Ecto neural progenitor cell (in vitro differentiated cells): Measurements from ENCODE around the gene ALDH5A1.

ENCODE experiments used
- DNase-seq: peaks from one replicate; pipeline ENCODE4 v3.0.0-alpha.2; 2018; ENCODE audit warnings: low spot score

Gene ALDH5A1

DNA sequence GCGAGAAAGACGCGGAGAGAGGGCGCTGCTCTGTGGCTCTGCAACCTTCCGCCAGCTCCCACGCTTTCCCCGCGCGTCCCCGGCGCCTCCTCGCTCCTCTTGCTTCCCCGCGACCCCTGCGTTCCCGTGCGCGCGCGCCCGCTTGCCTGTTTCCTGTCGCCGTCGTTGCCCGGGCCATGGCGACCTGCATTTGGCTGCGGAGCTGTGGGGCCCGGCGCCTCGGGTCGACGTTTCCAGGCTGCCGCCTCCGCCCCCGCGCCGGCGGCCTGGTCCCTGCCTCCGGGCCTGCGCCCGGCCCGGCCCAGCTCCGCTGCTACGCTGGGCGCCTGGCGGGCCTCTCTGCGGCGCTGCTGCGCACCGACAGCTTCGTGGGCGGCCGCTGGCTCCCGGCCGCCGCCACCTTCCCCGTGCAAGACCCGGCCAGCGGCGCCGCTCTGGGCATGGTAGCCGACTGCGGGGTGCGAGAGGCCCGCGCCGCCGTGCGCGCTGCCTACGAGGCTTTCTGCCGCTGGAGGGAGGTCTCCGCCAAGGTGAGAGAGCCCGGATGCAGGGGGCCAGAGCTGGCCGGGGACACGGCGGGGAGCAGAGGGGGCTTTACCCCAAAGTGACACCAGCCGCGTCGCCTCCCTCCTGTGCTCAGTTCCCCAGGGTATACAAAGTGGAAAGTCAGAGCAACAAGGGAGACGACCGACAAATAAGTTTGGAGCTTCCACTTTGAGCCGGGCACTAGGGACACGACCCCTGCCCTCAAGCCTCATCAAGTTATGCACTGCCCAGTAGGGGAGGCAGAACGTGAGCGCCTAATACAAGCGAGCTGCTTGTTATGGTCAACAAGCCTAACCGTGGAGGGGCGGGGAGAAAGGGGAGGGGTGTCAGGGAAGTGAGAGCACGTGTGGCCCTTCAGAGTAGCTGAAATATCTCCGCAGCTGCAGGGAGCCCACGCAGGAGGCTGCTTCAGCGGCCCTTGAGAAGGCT lies at the start of gene ALDH5A1:
Gene ALDH5A1, plus strand, starts transcription at position 149 of the 975 bp plus-strand sequence. Its CDS starts 28 bp downstream, at position 177.
- peak; percentile 87 for DNase-seq

- DNase-seq, result no peak
Measured at GRCh38 chr6:24445704-24446103, 49.1 kb upstream of the ALDH5A1 start.

DNA sequence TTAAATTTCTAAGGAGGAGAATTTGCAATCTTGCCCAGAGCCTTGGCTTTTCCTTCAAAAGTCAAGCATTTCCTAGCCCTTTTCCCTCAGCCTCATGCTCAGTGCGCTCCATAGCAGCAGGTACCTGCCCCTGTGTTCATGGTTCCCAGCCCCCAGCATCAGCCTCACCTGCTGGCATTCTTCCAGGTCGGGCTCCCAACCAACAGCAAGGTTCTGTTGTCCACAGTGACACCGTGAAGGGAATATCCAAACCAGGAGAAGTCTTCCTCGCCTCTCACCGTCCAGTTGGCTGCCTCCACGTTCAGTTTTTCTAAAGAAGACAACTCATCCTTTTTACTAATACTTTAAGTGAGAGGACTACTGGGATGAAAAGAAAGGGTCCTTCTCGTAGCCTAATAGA lies 48.1 kb upstream of the ALDH5A1 start:
- DNase-seq, result no peak

DNA sequence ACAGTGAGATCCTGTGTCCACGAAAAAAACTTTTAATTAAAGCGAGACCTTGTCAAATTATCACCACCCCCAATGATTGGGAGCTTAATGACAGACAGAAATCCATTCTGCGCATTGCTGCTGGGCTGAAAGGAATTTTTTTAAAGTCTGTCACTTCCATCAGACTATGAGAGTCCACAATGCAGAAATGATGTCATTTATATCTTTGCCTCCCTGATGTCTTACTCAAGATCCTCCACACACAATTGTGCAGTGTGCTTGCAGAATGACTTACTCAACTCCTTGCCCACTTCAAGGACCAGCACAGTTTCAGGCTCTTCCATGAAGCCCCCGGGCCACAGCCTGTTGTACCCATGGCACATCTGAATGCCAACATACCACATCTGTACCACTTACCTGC lies 46.4 kb upstream of the ALDH5A1 start:
- no peak for DNase-seq

DNA sequence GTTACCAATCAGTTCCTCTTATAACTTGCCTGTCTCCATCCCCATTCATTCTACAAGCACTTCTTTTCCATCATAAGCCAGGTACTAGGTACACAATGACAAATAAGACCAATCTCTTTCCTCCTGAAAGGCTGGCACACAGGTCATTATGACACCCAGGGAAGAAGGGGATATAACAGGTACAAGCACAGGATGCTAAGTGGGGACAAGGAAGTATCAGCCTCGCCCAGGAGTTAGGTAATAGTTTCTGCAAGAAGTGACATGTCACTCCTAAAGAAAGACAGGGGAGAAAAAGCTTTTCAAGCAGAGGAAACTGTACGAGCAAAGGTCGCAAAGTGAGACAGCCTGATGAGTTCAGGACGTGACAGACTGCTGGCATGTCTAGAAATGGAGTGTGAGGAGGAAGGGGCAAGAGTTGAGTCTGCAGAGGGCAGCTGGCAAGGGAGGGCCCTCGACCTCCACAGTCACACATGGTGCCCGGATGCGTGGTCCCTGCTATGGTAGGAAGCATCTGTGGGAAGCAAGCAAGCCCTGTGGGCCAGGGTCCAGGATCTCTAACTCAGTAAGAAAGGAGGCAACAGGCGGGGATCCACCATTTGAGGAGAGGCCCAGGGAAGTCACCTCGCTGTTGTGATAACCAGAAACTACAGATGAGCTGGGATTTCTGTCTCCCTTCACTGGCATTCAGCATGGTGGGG lies 45.8 kb upstream of the ALDH5A1 start:
- DNase-seq, result no peak

GRCh38 chr6:24451581-24452388 lies 43.0 kb upstream of the ALDH5A1 start:
- no peak for DNase-seq

DNA sequence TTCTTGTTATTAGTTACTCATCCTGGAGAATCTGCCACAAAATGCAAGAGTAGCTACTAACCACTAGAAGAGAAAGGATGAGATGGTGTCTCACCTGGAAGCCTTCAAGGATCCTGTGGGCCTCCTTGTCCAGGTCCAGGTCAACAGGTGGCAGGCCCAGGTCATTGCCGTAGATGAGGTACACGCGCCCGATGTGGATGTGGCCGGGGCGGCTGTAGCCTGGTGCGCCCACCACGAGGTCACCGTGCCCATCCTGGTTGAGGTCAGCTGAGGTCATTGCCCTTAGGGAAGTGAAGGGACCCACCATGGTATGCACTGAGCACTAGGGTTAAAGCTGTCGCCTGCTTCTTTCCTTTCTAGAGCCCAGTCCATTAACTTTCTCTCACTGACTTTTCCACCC lies 40.8 kb upstream of the ALDH5A1 start:
- DNase-seq, result no peak

- no peak for DNase-seq
Measured at GRCh38 chr6:24454452-24454851, 40.3 kb upstream of the ALDH5A1 start.

- no peak for DNase-seq
Measured at GRCh38 chr6:24455061-24455460, 39.7 kb upstream of the ALDH5A1 start.

GRCh38 chr6:24458134-24458533 lies 36.6 kb upstream of the ALDH5A1 start:
- DNase-seq, result no peak

DNA sequence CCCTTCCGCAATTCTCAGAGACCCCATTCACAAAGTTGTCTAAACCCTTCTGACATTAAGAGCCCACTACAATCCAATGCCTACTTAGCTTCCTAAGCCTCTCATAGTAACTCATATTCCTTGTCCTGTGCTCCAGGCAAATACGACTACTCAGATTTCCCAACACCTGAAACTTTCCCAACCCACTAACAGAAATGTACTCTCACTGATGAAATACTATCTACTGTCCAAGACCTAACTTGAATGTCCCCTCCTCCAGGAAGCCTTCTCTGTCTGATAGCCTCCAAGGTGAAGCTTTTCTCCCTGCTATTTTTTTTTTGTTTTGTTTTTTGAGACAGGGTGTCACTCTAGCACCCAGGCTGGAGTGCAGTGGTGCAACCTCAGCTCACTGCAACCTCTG lies 35.8 kb upstream of the ALDH5A1 start:
- DNase-seq, result no peak

DNA sequence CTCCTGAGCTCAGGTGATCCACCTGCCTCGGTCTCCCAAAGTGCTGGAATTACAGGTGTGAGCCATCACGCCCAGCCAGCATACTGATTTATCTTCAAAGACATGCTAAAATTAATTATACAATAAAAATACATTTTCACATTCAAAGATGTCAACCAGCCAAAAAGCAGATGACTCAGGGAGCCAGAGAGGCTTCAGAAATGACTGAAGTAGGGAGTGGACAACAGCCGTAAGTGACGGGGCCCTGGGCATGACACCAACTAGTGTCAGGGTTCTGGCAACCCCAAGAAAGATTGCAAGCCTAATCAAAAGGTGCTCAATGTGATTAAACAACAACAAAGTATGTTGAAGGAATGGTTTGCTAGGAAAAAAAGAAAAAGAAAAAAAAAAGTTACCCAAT lies 33.8 kb upstream of the ALDH5A1 start:
- no peak for DNase-seq

DNA sequence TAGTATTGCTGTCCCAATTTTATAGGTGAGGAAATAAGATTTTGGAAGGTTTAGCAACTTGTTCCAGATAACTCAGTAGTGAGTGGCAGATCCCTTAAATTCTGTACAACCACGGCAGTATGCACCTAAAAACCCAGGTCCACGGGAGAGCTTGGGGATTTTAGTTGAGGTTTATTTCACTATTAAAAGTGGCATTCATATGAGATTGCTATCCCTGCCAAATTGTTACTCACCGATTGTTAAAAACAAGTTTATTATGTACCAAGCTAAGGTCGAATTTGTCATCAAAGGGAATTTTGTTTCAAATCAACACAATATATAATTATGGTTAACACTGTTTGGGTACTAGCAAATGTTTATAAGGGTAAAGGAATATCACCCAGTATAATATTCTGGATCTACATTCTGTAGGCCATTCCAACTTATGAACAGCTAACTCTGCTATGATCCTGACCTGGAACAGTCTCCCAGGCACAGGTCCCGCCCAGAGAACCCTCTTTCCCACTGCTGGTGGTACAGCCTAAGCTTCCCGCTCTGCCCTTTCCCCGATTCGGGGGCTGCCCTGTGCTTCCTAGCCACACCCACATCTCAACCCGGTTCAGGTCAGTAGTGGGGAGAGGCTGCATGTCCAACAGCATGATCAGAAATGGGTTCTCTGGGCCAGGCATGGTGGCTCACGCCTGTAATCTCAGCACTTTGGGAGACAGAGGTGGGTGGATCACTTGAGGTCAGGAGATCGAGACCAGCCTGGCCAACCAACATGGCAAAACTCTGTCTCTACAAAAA lies 30.3 kb upstream of the ALDH5A1 start:
- no peak for DNase-seq

DNA sequence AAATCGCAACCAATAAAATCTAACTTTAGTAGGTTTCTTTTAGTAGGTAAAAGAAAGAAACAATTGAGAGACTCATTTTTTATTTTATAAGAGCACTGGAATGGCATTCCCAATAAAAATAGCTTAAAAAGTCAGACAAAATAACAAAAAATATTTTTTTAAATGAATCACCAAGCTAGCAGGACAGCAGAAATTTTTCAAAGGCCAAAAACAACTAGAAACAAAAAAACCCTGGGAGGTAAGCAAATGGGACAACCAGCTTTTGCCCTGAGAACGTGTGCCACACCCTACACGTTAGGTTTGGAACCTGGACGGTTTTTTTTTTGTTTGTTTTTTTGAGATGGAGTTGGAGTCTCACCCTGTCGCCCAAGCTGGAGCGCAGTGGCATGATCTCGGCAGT lies 25.0 kb upstream of the ALDH5A1 start:
- DNase-seq, result no peak

- DNase-seq, result no peak
Measured at GRCh38 chr6:24472181-24472580, 22.6 kb upstream of the ALDH5A1 start.

GRCh38 chr6:24476631-24477030 lies 18.1 kb upstream of the ALDH5A1 start:
- DNase-seq, result no peak

DNA sequence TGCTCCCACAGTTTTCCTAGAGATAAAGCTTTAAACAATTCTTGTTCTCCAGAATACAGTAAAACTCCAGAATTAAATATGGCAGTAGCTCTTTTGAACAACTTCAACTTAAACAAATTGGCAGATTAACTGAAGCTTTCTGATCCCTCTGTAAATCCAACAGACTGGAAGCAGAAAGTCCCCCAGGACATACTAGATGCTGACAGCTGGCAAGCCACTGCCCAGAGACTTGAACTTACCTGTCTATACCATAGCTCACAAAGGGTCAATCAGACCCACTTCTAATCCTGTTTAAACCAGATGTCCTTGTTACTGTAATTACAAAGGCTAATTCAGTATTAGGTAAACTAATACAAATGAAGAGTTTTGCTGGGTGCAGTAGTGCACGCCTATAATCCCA lies 17.7 kb upstream of the ALDH5A1 start:
- no peak for DNase-seq

DNA sequence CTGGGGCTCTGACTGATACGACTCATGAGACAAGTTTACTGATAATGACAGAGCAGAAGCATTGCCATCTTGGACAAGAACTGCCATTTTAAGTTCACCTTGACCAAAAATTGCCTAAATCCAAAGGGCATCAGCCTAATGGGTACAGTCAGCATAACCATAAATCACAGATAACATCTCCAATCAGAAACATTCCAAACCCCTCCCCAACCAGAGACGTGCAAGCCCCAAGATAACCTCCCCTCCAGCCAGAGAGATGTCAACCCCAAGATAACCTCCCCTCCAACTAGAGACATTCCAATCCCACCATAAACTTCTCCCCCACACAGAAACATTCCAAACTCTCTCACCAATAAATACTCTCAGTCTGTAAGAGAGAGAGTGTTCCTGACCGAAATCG lies 15.9 kb upstream of the ALDH5A1 start:
- DNase-seq, result no peak

DNA sequence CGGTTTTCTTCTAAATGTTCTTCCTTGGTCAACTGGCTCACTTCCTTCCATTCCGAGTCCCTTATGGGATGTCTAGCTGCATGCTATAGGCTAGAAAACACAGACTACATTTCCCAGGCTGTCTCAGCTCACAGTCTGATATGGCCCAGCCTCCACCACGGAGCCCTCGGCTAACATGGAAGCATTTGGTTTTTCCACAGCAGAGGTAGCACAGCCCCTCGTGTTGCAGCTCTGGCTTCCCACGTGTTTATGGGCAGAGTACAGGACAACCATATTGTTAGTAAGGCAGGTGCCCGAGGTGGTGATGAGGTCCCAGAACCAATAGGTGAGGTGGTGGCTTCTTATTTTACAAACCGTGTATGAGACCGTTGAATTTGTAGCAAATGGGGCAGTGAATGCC lies 14.1 kb upstream of the ALDH5A1 start:
- DNase-seq, result no peak

DNA sequence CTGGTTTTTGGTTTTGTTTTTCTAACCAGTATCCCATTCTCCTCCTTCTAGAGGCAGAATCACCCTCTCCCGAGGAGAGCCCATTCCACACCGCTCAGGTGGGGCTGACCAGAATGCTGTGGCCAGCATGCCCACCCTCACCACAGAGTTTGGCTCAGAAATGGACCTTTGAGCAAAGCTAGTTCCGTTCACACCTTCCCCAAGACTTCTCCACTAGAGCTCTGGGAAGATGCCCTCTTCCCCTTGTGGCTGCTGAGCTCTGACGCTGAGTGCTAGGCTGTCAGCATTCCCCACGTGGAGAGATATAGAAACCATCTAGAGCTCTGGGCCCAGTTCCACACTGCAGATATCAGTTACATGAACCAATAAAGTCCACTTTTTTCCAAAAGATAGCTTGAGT lies 13.3 kb upstream of the ALDH5A1 start:
- no peak for DNase-seq

GRCh38 chr6:24484657-24485323 lies 10.0 kb upstream of the ALDH5A1 start:
- no peak for DNase-seq
